GM12878 (cell line): Measurements from ENCODE around the gene TRIM17. TPM values are rescaled to one million over a fixed set of nuclear protein-coding genes. Genes with fewer than 3 reads are reported as not detected.

Experiments used
- ATAC-seq: fragments of 200-7000 bp; cut with Tn5 transposase; 3 replicates; pipeline ENCODE4 v1.9.1; 2020; ENCODE audit warnings: mild to moderate bottlenecking, moderate library complexity
- BruUV-seq: library from RNA; stranded (reverse); fragments of 400-500 nt; replicated peaks from 2 replicates; lab custom pipeline; 2021; lab: Mats Ljungman, UMichigan
- CTCF ChIA-PET: fragments of 300-600 bp; sonication (Branson Sonifier 250); formaldehyde crosslinking; extraction: SDS; loops from one replicate; lab custom pipeline; 2021; ENCODE audit warnings: inconsistent platforms; lab: Yijun Ruan, JAX
- POLR2A ChIA-PET: fragments of 350-600 bp; formaldehyde crosslinking; extraction: SDS; loops from one replicate; lab custom pipeline; 2021; ENCODE audit warnings: inconsistent platforms; lab: Charles Lee
- RAD21 ChIA-PET: fragments of 300-600 bp; sonication (Branson Sonifier 250); formaldehyde crosslinking; loops from one replicate; lab custom pipeline; 2023; ENCODE audit warnings: antibody characterized with exemption; ENCODE audit not compliant: unreplicated experiment; lab: Charles Lee
- SMC1A ChIA-PET: fragments of 300-600 bp; sonication (Branson Sonifier 250); formaldehyde crosslinking; loops from one replicate; lab custom pipeline; 2023; ENCODE audit not compliant: unreplicated experiment, uncharacterized antibody; lab: Charles Lee
- DNase-seq: peaks from one replicate; pipeline ENCODE4 v3.0.0-alpha.2; 2011; ENCODE audit warnings: low read depth, low spot score
- FAIRE-seq: peaks from 3 replicates; lab custom pipeline; 2011; peaks lifted over from hg19 to GRCh38; lab: Jason Lieb, UNC
- H2AFZ ChIP-seq: 2 replicates; pipeline ENCODE4 v1.6.0; 2011; ENCODE audit warnings: low read depth, low read length, control low read depth; ENCODE audit not compliant: control insufficient read depth
- H3K27ac ChIP-seq: 2 replicates; pipeline ENCODE4 v1.5.1; 2011; ENCODE audit warnings: control low read depth; ENCODE audit not compliant: control insufficient read depth, insufficient read depth
- H3K27me3 ChIP-seq, 2 experiments: replicated peaks in 1 of 2; 2 replicates each; pipeline versions ENCODE4 v1.6.0 to v1.6.1; 2011; ENCODE audit warnings: low read length in 1 of 2; ENCODE audit not compliant: control insufficient read depth in 2 of 2, insufficient read depth in 2 of 2
- H3K36me3 ChIP-seq, 2 experiments: 2 replicates each; pipeline ENCODE4 v1.5.1; 2011; ENCODE audit warnings: low read length in 1 of 2; ENCODE audit not compliant: control insufficient read depth in 2 of 2, insufficient read depth in 2 of 2
- H3K4me1 ChIP-seq: 2 replicates; pipeline ENCODE4 v1.6.1; 2011; ENCODE audit warnings: mild to moderate bottlenecking, low read length, moderate library complexity, mixed read lengths; ENCODE audit not compliant: control insufficient read depth, insufficient read depth
- H3K4me2 ChIP-seq: 2 replicates; pipeline ENCODE4 v1.6.0; 2011; ENCODE audit warnings: control low read depth; ENCODE audit not compliant: control insufficient read depth, insufficient read depth
- H3K4me3 ChIP-seq: fragments of 200-600 bp; sonication (generic); 2 replicates; pipeline ENCODE4 v1.5.1; 2016
- H3K79me2 ChIP-seq: 2 replicates; pipeline ENCODE4 v1.6.0; 2011; ENCODE audit warnings: low read length; ENCODE audit not compliant: control insufficient read depth, insufficient read depth
- H3K9ac ChIP-seq: 2 replicates; pipeline ENCODE4 v1.8.0; 2011; ENCODE audit warnings: low read length, control low read depth, mixed read lengths; ENCODE audit not compliant: control insufficient read depth, insufficient read depth
- H3K9me3 ChIP-seq: replicated peaks from 3 replicates; pipeline ENCODE4 v1.5.1; 2011; ENCODE audit warnings: mild to moderate bottlenecking, low read length; ENCODE audit not compliant: control insufficient read depth, insufficient read depth
- H4K20me1 ChIP-seq: 2 replicates; pipeline ENCODE4 v1.6.0; 2011; ENCODE audit not compliant: control insufficient read depth, insufficient read depth
- ATF7 ChIP-seq: fragments of 450-650 bp; IDR thresholded peaks from 2 replicates; pipeline ENCODE4 v1.6.1; 2016; ENCODE audit warnings: low read depth, mild to moderate bottlenecking
- CBX5 ChIP-seq: sonication (generic); IDR thresholded peaks from 2 replicates; pipeline ENCODE4 v1.6.1; 2016; ENCODE audit warnings: low read depth, moderate library complexity, mild to moderate bottlenecking, inconsistent platforms
- CEBPB ChIP-seq, 2 experiments: fragments of 150-350 bp in 1 of 2; IDR thresholded peaks; 2 replicates each; pipeline ENCODE4 v1.6.1; 2012 to 2014; ENCODE audit warnings: low read depth in 2 of 2, low read length in 2 of 2, borderline replicate concordance in 1 of 2, inconsistent platforms in 1 of 2
- KAT2A ChIP-seq: conservative IDR thresholded peaks from 2 replicates; pipeline ENCODE4 v1.6.1; 2011; ENCODE audit warnings: low read depth, low read length; ENCODE audit not compliant: control insufficient read depth
- NRF1 ChIP-seq: conservative IDR thresholded peaks from 2 replicates; pipeline ENCODE4 v1.6.1; 2011; ENCODE audit warnings: mild to moderate bottlenecking, low read depth, low read length, improper control_type of control experiment
- PAX5 ChIP-seq: IDR thresholded peaks from 2 replicates; pipeline ENCODE4 v1.6.1; 2011; ENCODE audit warnings: low read depth, low read length, borderline replicate concordance
- PML ChIP-seq: IDR thresholded peaks from 2 replicates; pipeline ENCODE4 v1.6.1; 2012; ENCODE audit warnings: low read length, inconsistent platforms
- RUNX3 ChIP-seq: IDR thresholded peaks from 2 replicates; pipeline ENCODE4 v1.6.1; 2012; ENCODE audit warnings: low read length, inconsistent platforms
- SMC3 ChIP-seq: IDR thresholded peaks from 2 replicates; pipeline ENCODE4 v1.6.1; 2011; ENCODE audit warnings: low read length, improper control_type of control experiment, borderline replicate concordance
- SPI1 ChIP-seq: IDR thresholded peaks from 2 replicates; pipeline ENCODE4 v1.6.1; 2011; ENCODE audit warnings: low read depth, mild to moderate bottlenecking, low read length, moderate library complexity, borderline replicate concordance; ENCODE audit not compliant: insufficient read depth
- ZNF622 ChIP-seq: fragments of 450-650 bp; IDR thresholded peaks from 2 replicates; pipeline ENCODE4 v1.6.1; 2017; ENCODE audit warnings: mild to moderate bottlenecking, inconsistent platforms
- WGBS: methylation state at CpG from one replicate; pipeline ENCODE4 v1.1.6; 2016; ENCODE audit warnings: low lambda C conversion rate; ENCODE audit not compliant: insufficient replicate concordance, insufficient coverage; ENCODE audit errors: missing lambda C conversion rate; 5-methylcytosine and 5-hydroxymethylcytosine counted together
- in situ Hi-C: fragments of 300-500 bp; cut with MboI; formaldehyde crosslinking; loops from 9 replicates; pipeline ENCODE4 v1.14.3; 2018; ENCODE audit warnings: mixed read lengths
- intact Hi-C: fragments of 100-400 bp; cut with micrococcal nuclease; formaldehyde crosslinking; loops from one replicate; pipeline ENCODE4 v1.14.2; 2022; ENCODE audit not compliant: unreplicated experiment
- polyA plus RNA-seq, 11 experiments: library from polyadenylated mRNA; depleted of rRNA in 4 of 11; unstranded in 6 of 11; stranded (reverse) in 5 of 11; fragments of >200 nt; fragmentation: Nextera tagmentation in 4 of 11; fragmentation: Illumina TruSeq in 1 of 11; extraction: Ambion mirVana in 4 of 11; extraction: Trizol in 1 of 11; gene quantifications; 1 replicate in 1 of 11; 2 replicates in 10 of 11; pipeline versions ENCODE4 v1.2.1 to v1.2.3, GENCODE V29; 2011 to 2016; ENCODE audit warnings: inconsistent platforms in 2 of 11, missing spikeins in 2 of 11, low read depth in 1 of 11
- total RNA-seq, 4 experiments: library from RNA; depleted of rRNA in 3 of 4; stranded (reverse); fragments of >200 nt in 3 of 4; fragmentation: Illumina TruSeq in 1 of 4; extraction: Trizol in 1 of 4; gene quantifications; 2 replicates each; pipeline versions ENCODE4 v1.2.1 to v1.2.3, GENCODE V29; 2013 to 2021
- TF ChIP-seq, protein P1 (sequence below): IDR thresholded peaks from 2 replicates; pipeline ENCODE4 v1.6.1; 2011; ENCODE audit warnings: borderline replicate concordance, low read depth, mild to moderate bottlenecking, moderate library complexity, low read length; ENCODE audit not compliant: insufficient read depth, poor library complexity, severe bottlenecking
- TF ChIP-seq, protein P2 (sequence below): IDR thresholded peaks from 2 replicates; pipeline ENCODE4 v1.6.1; 2012; ENCODE audit warnings: low read depth, low read length, improper control_type of control experiment

The TRIM17 gene
- total and polyA plus RNA-seq, 10 of the 15 experiments (the other 5 are each of a cell fraction or from before 2014, with no cell fraction given): 0.16 to 0.32 TPM; not detected in 8

DNA sequence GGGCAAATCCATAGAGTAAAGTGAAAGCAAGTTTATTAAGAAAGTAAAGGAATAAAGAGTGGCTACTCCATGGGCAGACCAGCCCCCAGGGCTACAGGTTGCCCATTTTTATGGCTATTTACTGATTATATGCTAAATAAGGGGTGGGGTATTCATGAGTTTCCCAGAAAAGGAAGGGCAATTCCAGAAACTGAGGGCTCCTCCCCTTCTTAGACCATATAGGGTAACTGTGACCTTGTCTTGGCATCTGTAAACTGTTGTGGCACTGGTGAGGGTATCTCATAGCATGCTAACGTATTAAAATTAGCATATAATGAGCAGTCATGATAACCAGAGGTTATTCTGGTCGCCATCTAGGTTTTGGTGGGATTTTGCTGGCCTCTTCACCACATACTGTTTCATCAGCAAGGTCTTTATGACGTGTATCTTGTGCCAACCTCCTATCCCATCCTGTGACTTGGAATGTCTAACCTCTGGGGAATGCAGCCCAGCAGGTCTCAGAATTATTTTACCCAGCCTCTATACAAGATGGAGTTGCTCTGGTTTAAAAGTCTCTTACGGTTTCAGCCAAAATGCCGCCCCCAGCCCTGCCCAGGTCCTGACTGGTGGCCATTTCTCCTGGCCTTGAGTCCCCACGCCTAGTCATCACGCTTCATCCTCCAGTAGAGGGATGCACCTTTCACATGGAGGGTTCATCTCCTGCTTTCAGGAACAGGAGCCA, 982 bp upstream of the TRIM17 start:
- Histone ChIP-seq H3K9ac (no peak overlapping the region), H3K36me3 (no peaks in the 10 kb centered on the region), H3K79me2 (no peaks in the 10 kb centered on the region), H3K9me3 (no peaks in the 10 kb centered on the region), H4K20me1 (no peaks in the 10 kb centered on the region), H3K27me3 (peaks cover 3 to 5% of the 10 kb centered on the region in 2 experiments; a peak in 3 of 4 replicates), H3K4me3 (no peak overlapping the region), H3K4me2 (no peak overlapping the region), H2AFZ (no peak overlapping the region), H3K4me1 (no peaks in the 10 kb centered on the region), H3K27ac (no peak overlapping the region)
- intact Hi-C loops: no loop called here
- WGBS: 38% methylated on average over 7 of the region's 7 CpGs
- ChIA-PET POLR2A (no interaction called here), SMC1A (no interaction called here), RAD21 (no interaction called here), CTCF (no interaction called here)
- in situ Hi-C loops: no loop called here
- no peak for DNase-seq
- no peak for FAIRE-seq
- TF ChIP-seq SMC3 (no peak), NRF1 (no peak), SPI1 (no peak), CBX5 (no peak), PML (no peak), ZNF622 (no peak), KAT2A (no peak), ATF7 (no peak), RUNX3 (no peak), PAX5 (no peak), CEBPB (IDR thresholded peaks at IDR 0.05; ENCODE audit: borderline replicate concordance in 1 of 2, low read depth in 2 of 2, low read length in 2 of 2) (no peak)
- TF ChIP-seq, protein P1, sequence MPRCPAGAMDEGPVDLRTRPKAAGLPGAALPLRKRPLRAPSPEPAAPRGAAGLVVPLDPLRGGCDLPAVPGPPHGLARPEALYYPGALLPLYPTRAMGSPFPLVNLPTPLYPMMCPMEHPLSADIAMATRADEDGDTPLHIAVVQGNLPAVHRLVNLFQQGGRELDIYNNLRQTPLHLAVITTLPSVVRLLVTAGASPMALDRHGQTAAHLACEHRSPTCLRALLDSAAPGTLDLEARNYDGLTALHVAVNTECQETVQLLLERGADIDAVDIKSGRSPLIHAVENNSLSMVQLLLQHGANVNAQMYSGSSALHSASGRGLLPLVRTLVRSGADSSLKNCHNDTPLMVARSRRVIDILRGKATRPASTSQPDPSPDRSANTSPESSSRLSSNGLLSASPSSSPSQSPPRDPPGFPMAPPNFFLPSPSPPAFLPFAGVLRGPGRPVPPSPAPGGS: no peak
- TF ChIP-seq, protein P2, sequence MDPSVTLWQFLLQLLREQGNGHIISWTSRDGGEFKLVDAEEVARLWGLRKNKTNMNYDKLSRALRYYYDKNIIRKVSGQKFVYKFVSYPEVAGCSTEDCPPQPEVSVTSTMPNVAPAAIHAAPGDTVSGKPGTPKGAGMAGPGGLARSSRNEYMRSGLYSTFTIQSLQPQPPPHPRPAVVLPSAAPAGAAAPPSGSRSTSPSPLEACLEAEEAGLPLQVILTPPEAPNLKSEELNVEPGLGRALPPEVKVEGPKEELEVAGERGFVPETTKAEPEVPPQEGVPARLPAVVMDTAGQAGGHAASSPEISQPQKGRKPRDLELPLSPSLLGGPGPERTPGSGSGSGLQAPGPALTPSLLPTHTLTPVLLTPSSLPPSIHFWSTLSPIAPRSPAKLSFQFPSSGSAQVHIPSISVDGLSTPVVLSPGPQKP: no peak
- no peak for ATAC-seq
- no TSS peak for BruUV-seq
